KMS-11 (cell line): ENCODE data around the gene RBM15B.

ENCODE experiments used
- H2AFZ ChIP-seq: fragments of 200-600 bp; sonication (generic); 2 replicates; pipeline ENCODE4 v1.6.1; 2016; ENCODE audit warnings: antibody characterized with exemption, mixed run types, low read depth
- H3K27ac ChIP-seq: fragments of 200-600 bp; sonication (generic); 2 replicates; pipeline ENCODE4 v1.6.1; 2016; ENCODE audit warnings: mild to moderate bottlenecking, mixed run types
- H3K27me3 ChIP-seq: fragments of 200-600 bp; sonication (generic); 2 replicates; pipeline ENCODE4 v1.6.1; 2017; ENCODE audit warnings: mild to moderate bottlenecking, low read depth, mixed run types, moderate library complexity; ENCODE audit not compliant: insufficient read depth
- H3K36me3 ChIP-seq: fragments of 200-600 bp; sonication (generic); 2 replicates; pipeline ENCODE4 v1.6.1; 2017; ENCODE audit warnings: mild to moderate bottlenecking, mixed run types; ENCODE audit not compliant: insufficient read depth
- H3K4me1 ChIP-seq: fragments of 200-600 bp; sonication (generic); 2 replicates; pipeline ENCODE4 v1.6.1; 2016; ENCODE audit warnings: mild to moderate bottlenecking, low read depth, mixed run types; ENCODE audit not compliant: poor library complexity, severe bottlenecking
- H3K4me2 ChIP-seq: fragments of 200-600 bp; sonication (generic); 2 replicates; pipeline ENCODE4 v1.7.0; 2016; ENCODE audit warnings: mild to moderate bottlenecking, mixed run types
- H3K4me3 ChIP-seq: fragments of 200-600 bp; sonication (generic); IDR thresholded peaks from 2 replicates; pipeline ENCODE4 v1.6.1; 2017; ENCODE audit warnings: low read depth, low read length, mixed read lengths; ENCODE audit not compliant: insufficient read depth
- H3K79me2 ChIP-seq: fragments of 200-600 bp; sonication (generic); 2 replicates; pipeline ENCODE4 v1.6.1; 2016; ENCODE audit warnings: low read depth, mixed run types; ENCODE audit not compliant: insufficient read depth
- H3K9ac ChIP-seq: fragments of 200-600 bp; sonication (generic); 2 replicates; pipeline ENCODE4 v1.6.1; 2016; ENCODE audit warnings: mild to moderate bottlenecking, mixed run types
- H4K20me1 ChIP-seq: fragments of 200-600 bp; sonication (generic); 2 replicates; pipeline ENCODE4 v1.6.1; 2016; ENCODE audit warnings: mild to moderate bottlenecking, mixed run types; ENCODE audit not compliant: insufficient read depth
- TF ChIP-seq, protein P1 (sequence below): fragments of 200-600 bp; sonication (generic); conservative IDR thresholded peaks from 2 replicates; pipeline ENCODE4 v1.6.1; 2017; ENCODE audit warnings: low read depth, mild to moderate bottlenecking, antibody characterized with exemption, low read length, moderate library complexity, mixed read lengths

The RBM15B gene

DNA sequence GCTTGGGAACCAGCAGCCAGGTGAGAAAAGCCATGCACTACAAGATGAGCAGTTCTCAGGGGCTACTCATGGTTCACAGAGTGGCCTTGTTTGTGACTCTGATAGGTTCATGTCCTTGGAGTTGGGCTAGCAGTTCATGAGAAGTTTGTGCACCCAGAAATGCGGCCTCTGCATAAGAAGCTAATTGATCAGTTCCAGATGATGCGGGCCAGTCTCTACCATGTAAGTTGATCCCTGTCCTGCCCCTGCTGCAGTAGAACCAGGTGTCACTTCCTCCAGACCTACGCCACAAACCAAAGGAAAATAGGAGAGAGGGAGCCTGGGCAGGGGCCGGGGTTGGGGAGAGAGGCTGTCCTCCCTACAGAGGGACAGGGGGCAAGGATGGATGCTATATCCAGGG, 33.2 kb upstream of the RBM15B start:
- no peak overlapping the region for H3K4me3 ChIP-seq
- no peak overlapping the region for H2AFZ ChIP-seq
- H3K36me3 ChIP-seq, result no peaks in the 10 kb centered on the region
- no peaks in the 10 kb centered on the region for H3K4me1 ChIP-seq
- TF ChIP-seq, protein P1, sequence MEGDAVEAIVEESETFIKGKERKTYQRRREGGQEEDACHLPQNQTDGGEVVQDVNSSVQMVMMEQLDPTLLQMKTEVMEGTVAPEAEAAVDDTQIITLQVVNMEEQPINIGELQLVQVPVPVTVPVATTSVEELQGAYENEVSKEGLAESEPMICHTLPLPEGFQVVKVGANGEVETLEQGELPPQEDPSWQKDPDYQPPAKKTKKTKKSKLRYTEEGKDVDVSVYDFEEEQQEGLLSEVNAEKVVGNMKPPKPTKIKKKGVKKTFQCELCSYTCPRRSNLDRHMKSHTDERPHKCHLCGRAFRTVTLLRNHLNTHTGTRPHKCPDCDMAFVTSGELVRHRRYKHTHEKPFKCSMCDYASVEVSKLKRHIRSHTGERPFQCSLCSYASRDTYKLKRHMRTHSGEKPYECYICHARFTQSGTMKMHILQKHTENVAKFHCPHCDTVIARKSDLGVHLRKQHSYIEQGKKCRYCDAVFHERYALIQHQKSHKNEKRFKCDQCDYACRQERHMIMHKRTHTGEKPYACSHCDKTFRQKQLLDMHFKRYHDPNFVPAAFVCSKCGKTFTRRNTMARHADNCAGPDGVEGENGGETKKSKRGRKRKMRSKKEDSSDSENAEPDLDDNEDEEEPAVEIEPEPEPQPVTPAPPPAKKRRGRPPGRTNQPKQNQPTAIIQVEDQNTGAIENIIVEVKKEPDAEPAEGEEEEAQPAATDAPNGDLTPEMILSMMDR, result no peak
- H3K27ac ChIP-seq, result no peak overlapping the region
- no peak overlapping the region for H3K4me2 ChIP-seq
- H3K79me2 ChIP-seq, result no peaks in the 10 kb centered on the region
- H3K9ac ChIP-seq, result no peak overlapping the region
- no peaks in the 10 kb centered on the region for H4K20me1 ChIP-seq
- H3K27me3 ChIP-seq, result no peaks in the 10 kb centered on the region

GRCh38 chr3:51358981-51359380, 32.1 kb upstream of the RBM15B start:
- Histone ChIP-seq H3K27ac (no peak overlapping the region), H3K4me3 (no peak overlapping the region), H3K4me2 (no peak overlapping the region), H3K4me1 (no peaks in the 10 kb centered on the region), H3K27me3 (no peaks in the 10 kb centered on the region), H2AFZ (no peak overlapping the region), H3K9ac (no peak overlapping the region), H4K20me1 (no peaks in the 10 kb centered on the region), H3K79me2 (no peaks in the 10 kb centered on the region), H3K36me3 (no peaks in the 10 kb centered on the region)
- TF ChIP-seq, protein P1, result no peak

DNA sequence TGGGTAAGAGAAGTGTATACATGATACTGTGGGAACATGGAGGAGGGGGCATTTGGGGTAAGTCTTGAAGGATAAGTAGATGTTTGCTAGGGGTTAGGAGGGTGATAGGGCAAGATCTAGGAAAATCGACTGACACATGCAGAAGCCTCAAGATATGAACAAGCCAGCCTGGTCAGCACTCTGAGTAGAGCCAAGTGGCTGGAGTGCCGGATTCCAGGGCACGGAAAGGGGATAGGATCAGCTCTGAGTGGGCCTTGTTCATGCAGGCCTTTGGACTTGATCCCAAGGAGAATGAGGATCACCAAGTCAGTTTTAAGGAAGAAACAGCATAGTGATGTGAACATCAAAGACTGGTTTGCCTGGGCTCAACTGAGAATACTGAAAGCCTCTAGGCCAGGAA, 30.3 kb upstream of the RBM15B start:
- no peaks in the 10 kb centered on the region for H4K20me1 ChIP-seq
- H3K4me2 ChIP-seq, result no peak overlapping the region
- TF ChIP-seq, protein P1, result no peak
- no peaks in the 10 kb centered on the region for H3K27me3 ChIP-seq
- H3K79me2 ChIP-seq, result no peaks in the 10 kb centered on the region
- H3K27ac ChIP-seq, result no peak overlapping the region
- no peaks in the 10 kb centered on the region for H3K4me1 ChIP-seq
- no peak overlapping the region for H3K4me3 ChIP-seq
- no peak overlapping the region for H2AFZ ChIP-seq
- no peak overlapping the region for H3K9ac ChIP-seq
- H3K36me3 ChIP-seq, result no peaks in the 10 kb centered on the region

DNA sequence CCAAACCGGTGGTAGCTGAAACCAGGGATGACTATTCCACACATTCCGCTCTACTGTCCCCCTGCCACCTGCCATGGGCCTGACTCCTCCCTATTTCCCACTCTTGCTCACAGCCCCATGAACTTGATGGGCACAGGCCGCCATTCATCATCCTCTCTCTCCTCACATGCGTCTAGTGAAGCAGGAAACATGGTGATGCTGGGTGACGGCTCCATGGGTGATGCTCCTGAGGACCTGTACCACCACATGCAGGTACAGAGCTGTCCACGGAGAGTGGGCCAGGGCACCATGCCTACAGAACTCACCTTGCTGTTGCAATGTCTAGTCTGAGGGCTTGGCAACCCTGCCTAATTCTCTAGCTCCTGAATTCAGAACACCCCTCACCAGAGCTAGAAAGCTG, 29.3 kb upstream of the RBM15B start:
- Histone ChIP-seq H3K79me2 (no peaks in the 10 kb centered on the region), H3K4me1 (no peaks in the 10 kb centered on the region), H2AFZ (no peak overlapping the region), H3K4me3 (no peak overlapping the region), H3K27ac (no peak overlapping the region), H3K9ac (no peak overlapping the region), H4K20me1 (no peaks in the 10 kb centered on the region), H3K27me3 (no peaks in the 10 kb centered on the region), H3K4me2 (no peak overlapping the region), H3K36me3 (no peaks in the 10 kb centered on the region)
- TF ChIP-seq, protein P1, result no peak
